ENCODE measurements around the gene PIM1. TPM values are rescaled to one million over a fixed set of nuclear protein-coding genes. Genes with fewer than 3 reads are reported as not detected.

The PIM1 gene
- total and polyA plus RNA-seq, 9 of the 15 experiments (the other 6 are each of a cell fraction or from before 2014, with no cell fraction given): 19.0 to 789 (median 212) TPM

GRCh38 chr6:37200085-37200484 lies 30.1 kb downstream of the PIM1 start:
- FAIRE-seq (no peak), DNase-seq (ENCODE audit: extremely low read depth in 1 of 4, low spot score in 3 of 4) (no peak), ATAC-seq (no peak)
- Histone ChIP-seq H3K27me3 (ENCODE audit: control insufficient read depth in 2 of 2, insufficient read depth in 2 of 2, low read length in 2 of 2) (no peaks in the 10 kb centered on the region), H3K9ac (ENCODE audit: insufficient read depth in 1 of 2, low read depth in 2 of 2, low read length in 2 of 2) (no peak overlapping the region), H3K9me3 (replicated peaks; ENCODE audit: control insufficient read depth, insufficient read depth, low read depth, low read length) (no peaks in the 10 kb centered on the region), H3K36me3 (ENCODE audit: control insufficient read depth, insufficient read depth, low read length) (no peaks in the 10 kb centered on the region; the same call in 2 of the 3 replicates), H3K4me2 (ENCODE audit: insufficient read depth, low read length) (no peak overlapping the region), H3K27ac (ENCODE audit: extremely low read depth, low read depth, low read length) (no peak overlapping the region), H3K4me1 (replicated peaks in 1 of 2; ENCODE audit: control insufficient read depth in 2 of 2, insufficient read depth in 2 of 2, low read length in 2 of 2) (peaks cover 31 to 36% of the 10 kb centered on the region in 2 experiments), H4K20me1 (replicated peaks; ENCODE audit: control insufficient read depth, insufficient read depth, low read length) (no peaks in the 10 kb centered on the region), H2AFZ (ENCODE audit: low read depth, low read length) (no peak overlapping the region), H3K79me2 (ENCODE audit: control insufficient read depth, insufficient read depth, low read length) (peaks cover 2% of the 10 kb centered on the region; the same call in 1 of the 3 replicates), H3K9me1 (ENCODE audit: control insufficient read depth, insufficient read depth, low read length) (no peaks in the 10 kb centered on the region), H3K4me3 (no peak overlapping the region)
- in situ Hi-C loops (cut with MboI) (loop anchor here (10.0 kb wide), 1 partner anchor 145 kb away; no protein-coding TSS in a partner anchor), intact Hi-C loops (cut with micrococcal nuclease) (no loop called here)
- 90% methylated on average over 5 of the region's 5 CpGs for WGBS (ENCODE audit: insufficient coverage, low coverage, missing lambda C conversion rate)
- TF ChIP-seq NR2C1 (IDR thresholded peaks at IDR 0.05): peak; percentile 46; the same call in 1 of the 2 replicates
- no peak for TF ChIP-seq NR2C1 (tag; IDR thresholded peaks at IDR 0.05)
- TF ChIP-seq C11orf30 (IDR thresholded peaks at IDR 0.05; ENCODE audit: low read depth): peak; percentile 76
- TF ChIP-seq, protein P1, sequence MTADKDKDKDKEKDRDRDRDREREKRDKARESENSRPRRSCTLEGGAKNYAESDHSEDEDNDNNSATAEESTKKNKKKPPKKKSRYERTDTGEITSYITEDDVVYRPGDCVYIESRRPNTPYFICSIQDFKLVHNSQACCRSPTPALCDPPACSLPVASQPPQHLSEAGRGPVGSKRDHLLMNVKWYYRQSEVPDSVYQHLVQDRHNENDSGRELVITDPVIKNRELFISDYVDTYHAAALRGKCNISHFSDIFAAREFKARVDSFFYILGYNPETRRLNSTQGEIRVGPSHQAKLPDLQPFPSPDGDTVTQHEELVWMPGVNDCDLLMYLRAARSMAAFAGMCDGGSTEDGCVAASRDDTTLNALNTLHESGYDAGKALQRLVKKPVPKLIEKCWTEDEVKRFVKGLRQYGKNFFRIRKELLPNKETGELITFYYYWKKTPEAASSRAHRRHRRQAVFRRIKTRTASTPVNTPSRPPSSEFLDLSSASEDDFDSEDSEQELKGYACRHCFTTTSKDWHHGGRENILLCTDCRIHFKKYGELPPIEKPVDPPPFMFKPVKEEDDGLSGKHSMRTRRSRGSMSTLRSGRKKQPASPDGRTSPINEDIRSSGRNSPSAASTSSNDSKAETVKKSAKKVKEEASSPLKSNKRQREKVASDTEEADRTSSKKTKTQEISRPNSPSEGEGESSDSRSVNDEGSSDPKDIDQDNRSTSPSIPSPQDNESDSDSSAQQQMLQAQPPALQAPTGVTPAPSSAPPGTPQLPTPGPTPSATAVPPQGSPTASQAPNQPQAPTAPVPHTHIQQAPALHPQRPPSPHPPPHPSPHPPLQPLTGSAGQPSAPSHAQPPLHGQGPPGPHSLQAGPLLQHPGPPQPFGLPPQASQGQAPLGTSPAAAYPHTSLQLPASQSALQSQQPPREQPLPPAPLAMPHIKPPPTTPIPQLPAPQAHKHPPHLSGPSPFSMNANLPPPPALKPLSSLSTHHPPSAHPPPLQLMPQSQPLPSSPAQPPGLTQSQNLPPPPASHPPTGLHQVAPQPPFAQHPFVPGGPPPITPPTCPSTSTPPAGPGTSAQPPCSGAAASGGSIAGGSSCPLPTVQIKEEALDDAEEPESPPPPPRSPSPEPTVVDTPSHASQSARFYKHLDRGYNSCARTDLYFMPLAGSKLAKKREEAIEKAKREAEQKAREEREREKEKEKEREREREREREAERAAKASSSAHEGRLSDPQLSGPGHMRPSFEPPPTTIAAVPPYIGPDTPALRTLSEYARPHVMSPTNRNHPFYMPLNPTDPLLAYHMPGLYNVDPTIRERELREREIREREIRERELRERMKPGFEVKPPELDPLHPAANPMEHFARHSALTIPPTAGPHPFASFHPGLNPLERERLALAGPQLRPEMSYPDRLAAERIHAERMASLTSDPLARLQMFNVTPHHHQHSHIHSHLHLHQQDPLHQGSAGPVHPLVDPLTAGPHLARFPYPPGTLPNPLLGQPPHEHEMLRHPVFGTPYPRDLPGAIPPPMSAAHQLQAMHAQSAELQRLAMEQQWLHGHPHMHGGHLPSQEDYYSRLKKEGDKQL (CRISPR knock-in tag; IDR thresholded peaks at IDR 0.05; ENCODE audit: borderline replicate concordance): no peak
- TF ChIP-seq CEBPG (CRISPR knock-in tag; IDR thresholded peaks at IDR 0.05): no peak
- TF ChIP-seq CEBPG (tag; conservative IDR thresholded peaks at IDR 0.05 in 1 of 2, IDR thresholded peaks at IDR 0.05 in 1 of 2): peak; percentile 51 to 56
- TF ChIP-seq CEBPB (tag; IDR thresholded peaks at IDR 0.05): peak; percentile 79
- TF ChIP-seq BRF1 (IDR thresholded peaks at IDR 0.05; ENCODE audit: borderline replicate concordance, extremely low read depth, insufficient read length): no peak
- peak; percentile 45; the same call in 1 of the 2 replicates for TF ChIP-seq MAFG (tag; conservative IDR thresholded peaks at IDR 0.05)
- peak; percentile 30 for TF ChIP-seq MAFK (IDR thresholded peaks at IDR 0.05; ENCODE audit: low read length)
- TF ChIP-seq FOXK1 (CRISPR knock-in tag; IDR thresholded peaks at IDR 0.05; ENCODE audit: borderline replicate concordance): no peak
- peak; percentile 86 for TF ChIP-seq ZNF316 (IDR thresholded peaks at IDR 0.05)
- ChIA-PET POLR2A (interaction anchor here (0.9 to 1.6 kb wide), 5 partner anchors 9 to 23 kb away, joined by 3 to 5 read pairs (median 4); no protein-coding TSS in a partner anchor), CTCF (ENCODE audit: low intra/inter-chr PET ratio) (no interaction called here)
- BruUV-seq (replicated peaks): no TSS peak
